Amniotic stem cell (primary cell): Measurements from ENCODE around the gene IL36A.

ENCODE experiments used
- DNase-seq: peaks from one replicate; lab custom pipeline; 2025; lab: John Stamatoyannopoulos, UW

The IL36A gene

GRCh38 chr2:113050921-113051895, 45.9 kb downstream of the IL36A start:
- DNase-seq, result no peak

GRCh38 chr2:113052396-113052917, 47.2 kb downstream of the IL36A start, which contains the start of gene IL36B:
Gene IL36B, minus strand, starts transcription at chr2:113052867.
- no peak for DNase-seq

GRCh38 chr2:113053666-113054065, 48.4 kb downstream of the IL36A start:
- no peak for DNase-seq

GRCh38 chr2:113054066-113054465, 48.8 kb downstream of the IL36A start:
- no peak for DNase-seq

- DNase-seq, result no peak
These were observed 51.3 kb downstream of the IL36A start for GRCh38 chr2:113056521-113056920.

GRCh38 chr2:113057117-113057516, 51.9 kb downstream of the IL36A start:
- no peak for DNase-seq
